Fibroblast of pulmonary artery (primary cell): ENCODE results near the gene MRPS7.

Experiments used
- DNase-seq: peaks from one replicate; pipeline ENCODE4 v3.0.0-alpha.2; 2010; ENCODE audit warnings: low read depth
- H3K4me3 ChIP-seq: replicated peaks from 2 replicates; pipeline ENCODE4 v1.5.1; 2011; ENCODE audit warnings: low read depth, mild to moderate bottlenecking, control low read depth, low read length, moderate library complexity
- CTCF ChIP-seq: IDR thresholded peaks from 2 replicates; pipeline ENCODE4 v1.5.1; 2011; ENCODE audit warnings: mild to moderate bottlenecking, control low read depth, low read length, inconsistent platforms; ENCODE audit errors: missing control alignments

Gene MRPS7

GRCh38 chr17:75239214-75239613 is 22.5 kb upstream of the MRPS7 start:
- no peak for DNase-seq
- TF ChIP-seq CTCF = no peak
- no peak overlapping the region for H3K4me3 ChIP-seq

GRCh38 chr17:75239778-75240393 is 21.8 kb upstream of the MRPS7 start:
- DNase-seq = no peak
- TF ChIP-seq CTCF = no peak
- H3K4me3 ChIP-seq = no peak overlapping the region

- peak; percentile 73 for TF ChIP-seq CTCF
- H3K4me3 ChIP-seq = no peak overlapping the region
- peak; percentile 37 for DNase-seq
These were observed 21.1 kb upstream of the MRPS7 start for GRCh38 chr17:75240394-75241142.

- no peak for TF ChIP-seq CTCF
- H3K4me3 ChIP-seq = no peak overlapping the region
- peak; percentile 12 for DNase-seq
These were observed 20.6 kb upstream of the MRPS7 start for GRCh38 chr17:75241143-75241430.

GRCh38 chr17:75241502-75241901 is 20.2 kb upstream of the MRPS7 start:
- H3K4me3 ChIP-seq = no peak overlapping the region
- no peak for DNase-seq
- no peak for TF ChIP-seq CTCF

GRCh38 chr17:75241996-75242460 is 19.7 kb upstream of the MRPS7 start:
- H3K4me3 ChIP-seq = no peak overlapping the region
- DNase-seq = no peak
- TF ChIP-seq CTCF = no peak

GRCh38 chr17:75242461-75243042 is 19.1 kb upstream of the MRPS7 start:
- TF ChIP-seq CTCF = no peak
- no peak overlapping the region for H3K4me3 ChIP-seq
- no peak for DNase-seq
